HEK293 (cell line): Measurements from ENCODE around the gene MRPL55.

ENCODE experiments used
- CTCF ChIA-PET: fragments of 350-600 bp; formaldehyde crosslinking; extraction: SDS; loops from one replicate; lab custom pipeline; 2021; ENCODE audit warnings: antibody characterized with exemption; lab: Yijun Ruan, JAX
- POLR2A ChIA-PET: fragments of 300-600 bp; formaldehyde crosslinking; extraction: SDS; loops from one replicate; lab custom pipeline; 2020; ENCODE audit warnings: antibody characterized with exemption, inconsistent platforms; lab: Yijun Ruan, JAX
- H3K27ac ChIP-seq: fragments of 200-500 bp; sonication (Bioruptor generic); 2 replicates; pipeline ENCODE4 v1.5.1; 2014; ENCODE audit warnings: low read depth, low read length, control low read depth, inconsistent platforms; ENCODE audit errors: extremely low read depth
- H3K36me3 ChIP-seq, 2 experiments: fragments of 200-500 bp in 1 of 2; sonication (Bioruptor generic) in 1 of 2; 1 replicate in 1 of 2; 2 replicates in 1 of 2; pipeline ENCODE4 v1.5.1; 2014 to 2017; ENCODE audit warnings: inconsistent platforms in 2 of 2, low read length in 2 of 2; ENCODE audit not compliant: control insufficient read depth in 2 of 2, insufficient read depth in 1 of 2
- H3K4me1 ChIP-seq: fragments of 200-500 bp; sonication (Bioruptor generic); 2 replicates; pipeline ENCODE4 v1.5.1; 2014; ENCODE audit warnings: mild to moderate bottlenecking, low read length, inconsistent platforms; ENCODE audit not compliant: control insufficient read depth, insufficient read depth
- H3K4me3 ChIP-seq: 2 replicates; pipeline ENCODE4 v1.5.1; 2011; ENCODE audit warnings: low read depth, mild to moderate bottlenecking, control low read depth, low read length, moderate library complexity
- H3K9me3 ChIP-seq: fragments of 200-500 bp; sonication (Bioruptor generic); 2 replicates; pipeline ENCODE4 v1.5.1; 2014; ENCODE audit warnings: low read depth, low read length, inconsistent platforms; ENCODE audit not compliant: control insufficient read depth, insufficient read depth
- FEZF1 ChIP-seq: fragments of 450-650 bp; formaldehyde crosslinking; IDR thresholded peaks from 2 replicates; pipeline ENCODE4 v1.5.1; 2016; ENCODE audit warnings: missing biosample characterization, missing genetic modification characterization
- GLI2 ChIP-seq: fragments of 450-650 bp; formaldehyde crosslinking; IDR thresholded peaks from 2 replicates; pipeline ENCODE4; 2017; ENCODE audit warnings: missing biosample characterization, missing genetic modification characterization, low read depth, borderline replicate concordance
- GLI4 ChIP-seq: fragments of 450-650 bp; formaldehyde crosslinking; IDR thresholded peaks from 2 replicates; pipeline ENCODE4 v1.5.1; 2016; ENCODE audit warnings: missing biosample characterization, missing genetic modification characterization
- MZF1 ChIP-seq: fragments of 450-650 bp; formaldehyde crosslinking; IDR thresholded peaks from 2 replicates; pipeline ENCODE4 v1.5.1; 2017; ENCODE audit warnings: missing biosample characterization, missing genetic modification characterization, borderline replicate concordance
- REST ChIP-seq: fragments of 450-650 bp; formaldehyde crosslinking; IDR thresholded peaks from 2 replicates; pipeline ENCODE4 v1.5.1; 2016; ENCODE audit warnings: missing biosample characterization, missing genetic modification characterization
- SALL2 ChIP-seq: fragments of 450-650 bp; formaldehyde crosslinking; IDR thresholded peaks from 2 replicates; pipeline ENCODE4 v1.5.0; 2017; ENCODE audit warnings: missing biosample characterization, mild to moderate bottlenecking, missing genetic modification characterization, borderline replicate concordance
- SP3 ChIP-seq: fragments of 450-650 bp; formaldehyde crosslinking; IDR thresholded peaks from 2 replicates; pipeline ENCODE4 v1.5.1; 2016; ENCODE audit warnings: missing biosample characterization, missing genetic modification characterization
- SP7 ChIP-seq: fragments of 450-650 bp; formaldehyde crosslinking; IDR thresholded peaks from 2 replicates; pipeline ENCODE4 v1.5.1; 2016; ENCODE audit warnings: missing biosample characterization, missing genetic modification characterization
- ZEB2 ChIP-seq: fragments of 450-650 bp; formaldehyde crosslinking; IDR thresholded peaks from 2 replicates; pipeline ENCODE4 v1.5.1; 2016; ENCODE audit warnings: missing biosample characterization, missing genetic modification characterization
- ZFP41 ChIP-seq: fragments of 450-650 bp; formaldehyde crosslinking; IDR thresholded peaks from 2 replicates; pipeline ENCODE4 v1.5.1; 2016; ENCODE audit warnings: missing biosample characterization, missing genetic modification characterization, borderline replicate concordance
- ZNF10 ChIP-seq: fragments of 450-650 bp; formaldehyde crosslinking; IDR thresholded peaks from 2 replicates; pipeline ENCODE4 v1.5.1; 2017; ENCODE audit warnings: missing biosample characterization, missing genetic modification characterization
- ZNF146 ChIP-seq: fragments of 450-650 bp; formaldehyde crosslinking; IDR thresholded peaks from 2 replicates; pipeline ENCODE4 v1.5.1; 2016; ENCODE audit warnings: missing biosample characterization, missing genetic modification characterization
- ZNF248 ChIP-seq: fragments of 450-650 bp; formaldehyde crosslinking; IDR thresholded peaks from 2 replicates; pipeline ENCODE4 v1.5.1; 2017; ENCODE audit warnings: missing biosample characterization, missing genetic modification characterization
- ZNF366 ChIP-seq: fragments of 450-650 bp; formaldehyde crosslinking; conservative IDR thresholded peaks from 2 replicates; pipeline ENCODE4 v1.5.1; 2016; ENCODE audit warnings: missing biosample characterization, missing genetic modification characterization
- ZNF391 ChIP-seq: fragments of 450-650 bp; formaldehyde crosslinking; IDR thresholded peaks from 2 replicates; pipeline ENCODE4 v1.5.1; 2016; ENCODE audit warnings: low read depth, missing biosample characterization, missing genetic modification characterization, borderline replicate concordance
- ZNF544 ChIP-seq: fragments of 450-650 bp; formaldehyde crosslinking; IDR thresholded peaks from 2 replicates; pipeline ENCODE4 v1.5.0; 2017; ENCODE audit warnings: missing biosample characterization, missing genetic modification characterization
- ZNF558 ChIP-seq: fragments of 450-650 bp; formaldehyde crosslinking; IDR thresholded peaks from 2 replicates; pipeline ENCODE4 v1.5.1; 2016; ENCODE audit warnings: missing biosample characterization, missing genetic modification characterization
- ZNF747 ChIP-seq: fragments of 450-650 bp; formaldehyde crosslinking; IDR thresholded peaks from 2 replicates; pipeline ENCODE4 v1.5.1; 2016; ENCODE audit warnings: missing biosample characterization, missing genetic modification characterization
- ZNF785 ChIP-seq: fragments of 450-650 bp; formaldehyde crosslinking; IDR thresholded peaks from 2 replicates; pipeline ENCODE4 v1.5.1; 2016; ENCODE audit warnings: missing biosample characterization, missing genetic modification characterization
- TF ChIP-seq, protein P1 (sequence below): fragments of 450-650 bp; formaldehyde crosslinking; conservative IDR thresholded peaks from 2 replicates; pipeline ENCODE4 v1.5.1; 2016; ENCODE audit warnings: low read depth, missing biosample characterization, missing genetic modification characterization
- TF ChIP-seq, protein P2 (sequence below): fragments of 450-650 bp; formaldehyde crosslinking; IDR thresholded peaks from 2 replicates; pipeline ENCODE4; 2016; ENCODE audit warnings: missing biosample characterization, missing genetic modification characterization
- TF ChIP-seq, protein P3 (sequence below): fragments of 450-650 bp; formaldehyde crosslinking; IDR thresholded peaks from 2 replicates; pipeline ENCODE4 v1.5.1; 2017; ENCODE audit warnings: missing biosample characterization, mild to moderate bottlenecking, missing genetic modification characterization, moderate library complexity
- TF ChIP-seq, protein P4 (sequence below): fragments of 450-650 bp; formaldehyde crosslinking; IDR thresholded peaks from 2 replicates; pipeline ENCODE4 v1.5.1; 2016; ENCODE audit warnings: missing biosample characterization, missing genetic modification characterization, borderline replicate concordance

Gene MRPL55

DNA sequence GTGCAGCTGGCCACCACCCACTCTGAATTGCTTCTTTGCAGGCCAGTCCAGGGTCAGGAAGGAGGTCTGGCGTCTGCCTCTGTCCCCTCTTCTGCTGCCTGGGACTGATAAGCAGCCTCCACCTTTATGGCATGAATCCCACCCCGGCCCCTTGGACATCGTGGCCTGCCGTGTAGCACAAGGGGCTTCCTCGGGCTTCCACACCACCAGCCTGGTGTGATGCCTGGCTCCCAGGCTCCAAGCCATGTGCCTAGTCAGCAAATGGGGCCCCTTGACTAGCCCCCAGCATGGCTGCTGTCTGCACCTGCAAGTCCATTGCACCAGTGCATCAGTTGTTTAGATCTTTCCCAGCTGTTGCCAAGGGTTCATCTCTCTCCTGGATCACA lies 36.4 kb downstream of the MRPL55 start:
- POLR2A ChIA-PET = interaction anchor here (1.0 kb wide), 1 partner anchor 9 kb away, joined by 4 read pairs; the partner anchor contains the start of gene ARF1

DNA sequence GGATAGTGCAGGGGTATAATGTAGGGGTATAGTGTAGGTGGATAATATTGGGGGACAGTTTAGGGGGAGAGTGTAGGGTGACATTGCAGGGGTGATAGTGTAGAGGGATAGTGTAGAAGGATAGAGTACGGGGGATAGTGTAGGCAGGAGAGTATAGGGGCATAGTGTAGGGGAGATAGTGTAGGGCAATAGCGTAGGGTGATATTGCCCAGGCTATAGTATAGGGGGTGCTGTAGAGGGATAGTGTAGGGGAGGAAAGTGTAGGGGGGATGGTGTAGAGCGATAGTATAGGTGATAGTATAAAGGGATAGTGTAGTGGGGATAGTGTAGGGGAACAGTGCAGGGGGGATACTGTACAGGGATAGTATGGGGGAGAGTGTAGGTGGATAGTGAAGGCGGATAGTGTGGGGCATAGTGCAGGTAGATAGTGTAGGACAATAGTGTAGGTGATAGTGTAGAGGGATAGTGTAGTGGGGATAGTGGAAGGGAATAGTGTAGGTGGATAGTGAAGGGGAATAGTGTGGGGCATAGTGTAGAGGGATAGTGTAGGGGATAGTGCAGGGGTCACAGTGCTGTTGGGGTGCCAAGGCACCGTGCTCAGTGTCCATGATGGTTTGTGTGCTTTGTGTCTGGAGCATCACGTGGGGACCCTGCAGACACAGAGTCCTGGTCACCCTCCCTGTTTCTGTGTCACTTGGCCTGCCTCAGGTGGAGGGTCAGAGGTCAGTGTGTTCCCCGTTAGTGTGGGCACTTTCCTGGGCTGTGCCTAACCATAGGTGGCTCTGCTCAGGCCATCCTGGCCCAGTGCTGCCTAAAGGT lies 37.1 kb downstream of the MRPL55 start:
- Histone ChIP-seq H3K36me3 (no peaks in the 10 kb centered on the region), H3K4me3 (no peak overlapping the region), H3K9me3 (no peaks in the 10 kb centered on the region), H3K27ac (no peak overlapping the region), H3K4me1 (no peaks in the 10 kb centered on the region)
- ChIA-PET POLR2A (no interaction called here), CTCF (no interaction called here)
- TF ChIP-seq, protein P1, sequence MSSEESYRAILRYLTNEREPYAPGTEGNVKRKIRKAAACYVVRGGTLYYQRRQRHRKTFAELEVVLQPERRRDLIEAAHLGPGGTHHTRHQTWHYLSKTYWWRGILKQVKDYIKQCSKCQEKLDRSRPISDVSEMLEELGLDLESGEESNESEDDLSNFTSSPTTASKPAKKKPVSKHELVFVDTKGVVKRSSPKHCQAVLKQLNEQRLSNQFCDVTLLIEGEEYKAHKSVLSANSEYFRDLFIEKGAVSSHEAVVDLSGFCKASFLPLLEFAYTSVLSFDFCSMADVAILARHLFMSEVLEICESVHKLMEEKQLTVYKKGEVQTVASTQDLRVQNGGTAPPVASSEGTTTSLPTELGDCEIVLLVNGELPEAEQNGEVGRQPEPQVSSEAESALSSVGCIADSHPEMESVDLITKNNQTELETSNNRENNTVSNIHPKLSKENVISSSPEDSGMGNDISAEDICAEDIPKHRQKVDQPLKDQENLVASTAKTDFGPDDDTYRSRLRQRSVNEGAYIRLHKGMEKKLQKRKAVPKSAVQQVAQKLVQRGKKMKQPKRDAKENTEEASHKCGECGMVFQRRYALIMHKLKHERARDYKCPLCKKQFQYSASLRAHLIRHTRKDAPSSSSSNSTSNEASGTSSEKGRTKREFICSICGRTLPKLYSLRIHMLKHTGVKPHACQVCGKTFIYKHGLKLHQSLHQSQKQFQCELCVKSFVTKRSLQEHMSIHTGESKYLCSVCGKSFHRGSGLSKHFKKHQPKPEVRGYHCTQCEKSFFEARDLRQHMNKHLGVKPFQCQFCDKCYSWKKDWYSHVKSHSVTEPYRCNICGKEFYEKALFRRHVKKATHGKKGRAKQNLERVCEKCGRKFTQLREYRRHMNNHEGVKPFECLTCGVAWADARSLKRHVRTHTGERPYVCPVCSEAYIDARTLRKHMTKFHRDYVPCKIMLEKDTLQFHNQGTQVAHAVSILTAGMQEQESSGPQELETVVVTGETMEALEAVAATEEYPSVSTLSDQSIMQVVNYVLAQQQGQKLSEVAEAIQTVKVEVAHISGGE = no peak
- no peak for TF ChIP-seq ZNF146 (tag by site-specific recombination)
- no peak for TF ChIP-seq FEZF1 (tag by site-specific recombination)
- 0 out of 2 replicates have a peak, but pooled peaks have one; percentile 41 for TF ChIP-seq ZEB2 (tag by site-specific recombination)
- no peak for TF ChIP-seq ZNF558 (tag by site-specific recombination)
- no peak for TF ChIP-seq SALL2
- 0 out of 2 replicates have a peak, but pooled peaks have one; percentile 49 for TF ChIP-seq ZNF785
- TF ChIP-seq SP7 (tag by site-specific recombination) = no peak
- 0 out of 2 replicates have a peak, but pooled peaks have one; percentile 41 for TF ChIP-seq GLI4 (tag by site-specific recombination)
- TF ChIP-seq ZNF391 = no peak
- no peak for TF ChIP-seq ZFP41
- TF ChIP-seq ZNF248 (tag by site-specific recombination) = no peak
- TF ChIP-seq ZNF366 (tag by site-specific recombination) = no peak
- no peak for TF ChIP-seq GLI2 (tag by site-specific recombination)
- no peak for TF ChIP-seq ZNF10 (tag by site-specific recombination)
- TF ChIP-seq, protein P2, sequence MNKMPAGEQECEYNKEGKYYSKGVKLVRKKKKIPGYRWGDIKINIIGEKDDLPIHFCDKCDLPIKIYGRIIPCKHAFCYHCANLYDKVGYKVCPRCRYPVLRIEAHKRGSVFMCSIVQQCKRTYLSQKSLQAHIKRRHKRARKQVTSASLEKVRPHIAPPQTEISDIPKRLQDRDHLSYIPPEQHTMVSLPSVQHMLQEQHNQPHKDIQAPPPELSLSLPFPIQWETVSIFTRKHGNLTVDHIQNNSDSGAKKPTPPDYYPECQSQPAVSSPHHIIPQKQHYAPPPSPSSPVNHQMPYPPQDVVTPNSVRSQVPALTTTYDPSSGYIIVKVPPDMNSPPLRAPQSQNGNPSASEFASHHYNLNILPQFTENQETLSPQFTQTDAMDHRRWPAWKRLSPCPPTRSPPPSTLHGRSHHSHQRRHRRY (tag by site-specific recombination) = 0 out of 2 replicates have a peak, but pooled peaks have one; percentile 8
- TF ChIP-seq ZNF747 (tag by site-specific recombination) = 0 out of 2 replicates have a peak, but pooled peaks have one; percentile 61
- TF ChIP-seq REST (tag by site-specific recombination) = no peak
- peak; percentile 17; the same call in 1 of the 2 replicates for TF ChIP-seq MZF1 (tag by site-specific recombination)
- TF ChIP-seq, protein P3, sequence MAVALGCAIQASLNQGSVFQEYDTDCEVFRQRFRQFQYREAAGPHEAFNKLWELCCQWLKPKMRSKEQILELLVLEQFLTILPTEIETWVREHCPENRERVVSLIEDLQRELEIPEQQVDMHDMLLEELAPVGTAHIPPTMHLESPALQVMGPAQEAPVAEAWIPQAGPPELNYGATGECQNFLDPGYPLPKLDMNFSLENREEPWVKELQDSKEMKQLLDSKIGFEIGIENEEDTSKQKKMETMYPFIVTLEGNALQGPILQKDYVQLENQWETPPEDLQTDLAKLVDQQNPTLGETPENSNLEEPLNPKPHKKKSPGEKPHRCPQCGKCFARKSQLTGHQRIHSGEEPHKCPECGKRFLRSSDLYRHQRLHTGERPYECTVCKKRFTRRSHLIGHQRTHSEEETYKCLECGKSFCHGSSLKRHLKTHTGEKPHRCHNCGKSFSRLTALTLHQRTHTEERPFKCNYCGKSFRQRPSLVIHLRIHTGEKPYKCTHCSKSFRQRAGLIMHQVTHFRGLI = no peak
- TF ChIP-seq, protein P4, sequence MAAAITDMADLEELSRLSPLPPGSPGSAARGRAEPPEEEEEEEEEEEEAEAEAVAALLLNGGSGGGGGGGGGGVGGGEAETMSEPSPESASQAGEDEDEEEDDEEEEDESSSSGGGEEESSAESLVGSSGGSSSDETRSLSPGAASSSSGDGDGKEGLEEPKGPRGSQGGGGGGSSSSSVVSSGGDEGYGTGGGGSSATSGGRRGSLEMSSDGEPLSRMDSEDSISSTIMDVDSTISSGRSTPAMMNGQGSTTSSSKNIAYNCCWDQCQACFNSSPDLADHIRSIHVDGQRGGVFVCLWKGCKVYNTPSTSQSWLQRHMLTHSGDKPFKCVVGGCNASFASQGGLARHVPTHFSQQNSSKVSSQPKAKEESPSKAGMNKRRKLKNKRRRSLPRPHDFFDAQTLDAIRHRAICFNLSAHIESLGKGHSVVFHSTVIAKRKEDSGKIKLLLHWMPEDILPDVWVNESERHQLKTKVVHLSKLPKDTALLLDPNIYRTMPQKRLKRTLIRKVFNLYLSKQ (tag by site-specific recombination) = 0 out of 2 replicates have a peak, but pooled peaks have one; percentile 17
- TF ChIP-seq ZNF544 (tag by site-specific recombination) = no peak

More for the DNA sequence above, 36.4 kb downstream of the MRPL55 start:
- no peak overlapping the region for H3K4me3 ChIP-seq
- TF ChIP-seq SP3 = no peak
- no peaks in the 10 kb centered on the region for H3K9me3 ChIP-seq
- no peaks in the 10 kb centered on the region for H3K36me3 ChIP-seq
- H3K27ac ChIP-seq = no peak overlapping the region
- no peaks in the 10 kb centered on the region for H3K4me1 ChIP-seq
- CTCF ChIA-PET = no interaction called here
